Transverse colon (tissue), 4 donors: ENCODE measurements around the gene VSNL1.

ENCODE experiments used
- EP300 ChIP-seq: sonication (generic); formaldehyde crosslinking; IDR thresholded peaks from one replicate; pipeline ENCODE4 v1.6.1; 2017; ENCODE audit warnings: antibody characterized with exemption, low read depth
- POLR2A ChIP-seq: fragments of 450-650 bp; IDR thresholded peaks from one replicate; pipeline ENCODE4 v1.6.1; 2016; ENCODE audit warnings: antibody characterized with exemption, mild to moderate bottlenecking, moderate library complexity
- POLR2AphosphoS5 ChIP-seq, 3 donors: sonication (generic); formaldehyde crosslinking; IDR thresholded peaks; one replicate each; pipeline ENCODE4 v1.6.1; 2016; ENCODE audit warnings: antibody characterized with exemption in 3 of 3
- TF ChIP-seq, protein P1 (sequence below), 5 experiments: fragments of 200-600 bp in 3 of 5; fragments of 450-650 bp in 2 of 5; sonication (generic) in 3 of 5; IDR thresholded peaks; 1 replicate in 2 of 5; 2 replicates in 3 of 5; pipeline ENCODE4 v1.5.1; 2016 to 2017; ENCODE audit warnings: antibody characterized with exemption in 5 of 5, inconsistent platforms in 3 of 5, mild to moderate bottlenecking in 2 of 5, moderate library complexity in 1 of 5

DNA sequence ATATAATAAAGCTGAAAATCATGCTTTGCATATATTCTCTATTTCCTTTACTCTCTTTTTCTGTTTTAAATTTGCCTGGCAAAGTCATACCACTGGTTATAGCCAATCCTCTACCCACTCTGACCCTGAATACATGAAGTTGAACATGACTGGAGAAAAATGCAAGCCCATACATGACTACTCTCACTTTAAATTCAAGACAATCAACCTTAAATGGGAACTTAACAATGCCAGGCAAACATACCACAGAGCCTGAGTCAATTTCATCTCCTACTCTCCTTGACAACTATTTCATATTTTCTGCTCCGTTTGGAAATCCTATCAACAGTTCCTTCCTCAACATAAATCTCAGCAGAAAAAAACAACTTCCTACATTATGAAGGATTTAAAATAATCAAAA, 44.9 kb upstream of the VSNL1 start:
- TF ChIP-seq, protein P1, sequence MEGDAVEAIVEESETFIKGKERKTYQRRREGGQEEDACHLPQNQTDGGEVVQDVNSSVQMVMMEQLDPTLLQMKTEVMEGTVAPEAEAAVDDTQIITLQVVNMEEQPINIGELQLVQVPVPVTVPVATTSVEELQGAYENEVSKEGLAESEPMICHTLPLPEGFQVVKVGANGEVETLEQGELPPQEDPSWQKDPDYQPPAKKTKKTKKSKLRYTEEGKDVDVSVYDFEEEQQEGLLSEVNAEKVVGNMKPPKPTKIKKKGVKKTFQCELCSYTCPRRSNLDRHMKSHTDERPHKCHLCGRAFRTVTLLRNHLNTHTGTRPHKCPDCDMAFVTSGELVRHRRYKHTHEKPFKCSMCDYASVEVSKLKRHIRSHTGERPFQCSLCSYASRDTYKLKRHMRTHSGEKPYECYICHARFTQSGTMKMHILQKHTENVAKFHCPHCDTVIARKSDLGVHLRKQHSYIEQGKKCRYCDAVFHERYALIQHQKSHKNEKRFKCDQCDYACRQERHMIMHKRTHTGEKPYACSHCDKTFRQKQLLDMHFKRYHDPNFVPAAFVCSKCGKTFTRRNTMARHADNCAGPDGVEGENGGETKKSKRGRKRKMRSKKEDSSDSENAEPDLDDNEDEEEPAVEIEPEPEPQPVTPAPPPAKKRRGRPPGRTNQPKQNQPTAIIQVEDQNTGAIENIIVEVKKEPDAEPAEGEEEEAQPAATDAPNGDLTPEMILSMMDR (IDR thresholded peaks at IDR 0.05), result no peak
- TF ChIP-seq EP300, result no peak
- TF ChIP-seq POLR2A, result no peak
- no peak for TF ChIP-seq POLR2AphosphoS5 (IDR thresholded peaks at IDR 0.05)
